ENCODE results near the gene ARF1.

GRCh38 chr1:228093050-228093906 lies 10.8 kb downstream of the ARF1 start:
- TF ChIP-seq CTCF (conservative IDR thresholded peaks at IDR 0.05; ENCODE audit: low read length) (no peak), EZH2phosphoT487 (IDR thresholded peaks at IDR 0.05; ENCODE audit: borderline replicate concordance, low read depth, low read length) (no peak)

Data from OCI-LY7 (cell line).